GDM1 (cell line): ENCODE measurements around the gene ZSCAN2.
"Not testable (repeated sequence)": the region's sequence is repeated elsewhere in the genome, so short reads cannot be mapped to it uniquely, and the experiment has no call there.

Source experiments
- DNase-seq: peaks from one replicate; lab custom pipeline; 2025; lab: John Stamatoyannopoulos, UW

Gene ZSCAN2

GRCh38 chr15:84641871-84642270 lies 41.1 kb downstream of the ZSCAN2 start:
- DNase-seq, result not testable (repeated sequence)

- not testable (repeated sequence) for DNase-seq
Observed at GRCh38 chr15:84642640-84643039, 41.8 kb downstream of the ZSCAN2 start.

- DNase-seq, result no peak
Observed at GRCh38 chr15:84643838-84644237, 43.0 kb downstream of the ZSCAN2 start.

- no peak for DNase-seq
Observed at GRCh38 chr15:84645496-84645895, 44.7 kb downstream of the ZSCAN2 start.

GRCh38 chr15:84645997-84646396 lies 45.2 kb downstream of the ZSCAN2 start:
- no peak for DNase-seq

GRCh38 chr15:84647726-84648125 lies 46.9 kb downstream of the ZSCAN2 start:
- no peak for DNase-seq

- no peak for DNase-seq
Observed at GRCh38 chr15:84648539-84648938, 47.7 kb downstream of the ZSCAN2 start.

GRCh38 chr15:84649706-84650105 lies 48.9 kb downstream of the ZSCAN2 start:
- no peak for DNase-seq

GRCh38 chr15:84653584-84653909 lies 52.7 kb downstream of the ZSCAN2 start:
- DNase-seq, result no peak

GRCh38 chr15:84653910-84654688 lies 53.3 kb downstream of the ZSCAN2 start, which contains the start of gene WDR73:
Gene WDR73, minus strand, starts transcription at chr15:84654283. Its CDS starts 9 bp downstream, at chr15:84654274.
- DNase-seq, result peak; percentile 90

- DNase-seq, result peak; percentile 69
Observed at GRCh38 chr15:84654689-84655453, 54.1 kb downstream of the ZSCAN2 start.

- DNase-seq, result no peak
Observed at GRCh38 chr15:84656972-84657371, 56.2 kb downstream of the ZSCAN2 start.

GRCh38 chr15:84657748-84658079 lies 56.9 kb downstream of the ZSCAN2 start:
- no peak for DNase-seq

GRCh38 chr15:84658080-84658787 lies 57.4 kb downstream of the ZSCAN2 start, which contains the start of gene NMB:
Gene NMB, minus strand, starts transcription at chr15:84658199. Its CDS starts 47 bp downstream, at chr15:84658152.
- DNase-seq, result peak; percentile 72

- DNase-seq, result no peak
Observed at GRCh38 chr15:84658788-84659411, 58.1 kb downstream of the ZSCAN2 start.

- DNase-seq, result no peak
Observed at GRCh38 chr15:84659904-84660781, 59.3 kb downstream of the ZSCAN2 start.

- no peak for DNase-seq
Observed at GRCh38 chr15:84661001-84661400, 60.2 kb downstream of the ZSCAN2 start.

GRCh38 chr15:84666373-84666772 lies 65.6 kb downstream of the ZSCAN2 start:
- DNase-seq, result no peak

- no peak for DNase-seq
Observed at GRCh38 chr15:84668221-84668982, 67.6 kb downstream of the ZSCAN2 start.

GRCh38 chr15:84669726-84670125 lies 68.9 kb downstream of the ZSCAN2 start:
- DNase-seq, result no peak
